DND-41 (cell line): ENCODE measurements around the gene TCEAL4.

ENCODE experiments used
- CTCF ChIP-seq: IDR thresholded peaks from 2 replicates; pipeline ENCODE4 v1.5.1; 2012; ENCODE audit warnings: borderline replicate concordance, low read length, moderate library complexity, mild to moderate bottlenecking; ENCODE audit not compliant: poor library complexity, severe bottlenecking; ENCODE audit errors: extremely low read depth
- EZH2 ChIP-seq: IDR thresholded peaks from 3 replicates; pipeline ENCODE4 v1.6.1; 2012; ENCODE audit warnings: borderline replicate concordance, low read depth, mild to moderate bottlenecking, moderate library complexity, low read length, inconsistent platforms; ENCODE audit not compliant: severe bottlenecking

GRCh38 chrX:103562801-103563200, 22.5 kb upstream of the TCEAL4 start:
- no peak for TF ChIP-seq CTCF
- no peak for TF ChIP-seq EZH2
